Measurements from ENCODE around the gene CELF1. TPM values are rescaled to one million over a fixed set of nuclear protein-coding genes. Genes with fewer than 3 reads are reported as not detected.

The CELF1 gene
- total and polyA plus RNA-seq, 2 of the 4 experiments (the other 2 are of a cell fraction) = 63.3 to 135 TPM

DNA sequence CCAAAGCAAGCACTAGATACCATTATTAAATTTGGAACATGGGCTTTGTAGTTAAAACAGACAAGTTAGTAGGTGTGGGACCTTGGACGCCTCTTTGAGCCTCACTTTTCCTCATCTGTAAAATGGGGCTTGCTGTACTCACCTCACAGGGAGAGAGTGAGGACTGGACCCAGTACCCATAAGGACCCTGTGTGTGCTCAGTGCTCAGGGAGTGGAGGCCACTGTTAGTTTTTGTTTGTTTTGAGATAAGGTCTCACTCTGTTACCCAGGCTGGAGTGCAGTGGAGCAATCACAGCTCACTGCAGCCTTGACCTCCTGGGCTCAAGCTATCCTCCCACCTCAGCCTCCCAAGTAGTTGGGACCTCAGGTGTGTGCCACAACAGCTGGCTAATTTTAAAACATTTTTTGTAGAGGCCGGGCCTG, 112.9 kb downstream of the CELF1 start:
- intact Hi-C loops (cut with micrococcal nuclease) (no loop called here), in situ Hi-C loops (cut with MboI; ENCODE audit: low sequenced_read_pairs) (no loop called here), dilution Hi-C loops (cut with HindIII; ENCODE audit: low sequenced_read_pairs, unreplicated experiment) (no loop called here)
- no peak overlapping the region for H3K9ac ChIP-seq (ENCODE audit: low read depth, low read length)
- no peaks in the 10 kb centered on the region; the same call in 1 of the 2 replicates for H3K9me1 ChIP-seq (ENCODE audit: insufficient read depth, low read length)
- no peak overlapping the region for H2AK5ac ChIP-seq (ENCODE audit: low read depth, low read length)
- H3K4ac ChIP-seq (ENCODE audit: low read depth, low read length) = no peak overlapping the region
- no peaks in the 10 kb centered on the region for H3K27me3 ChIP-seq (ENCODE audit: control insufficient read depth, insufficient read depth, low read length)
- no peak overlapping the region for H3K27ac ChIP-seq (ENCODE audit: insufficient read depth, low read length)
- no peak overlapping the region for H2BK120ac ChIP-seq (ENCODE audit: low read depth, low read length)
- H3K36me3 ChIP-seq (ENCODE audit: control insufficient read depth, insufficient read depth, low read length) = no peaks in the 10 kb centered on the region
- H4K91ac ChIP-seq (ENCODE audit: insufficient read depth, low read depth, low read length) = no peak overlapping the region
- DNase-seq = no peak
- no peak overlapping the region for H2BK20ac ChIP-seq (ENCODE audit: low read depth, low read length)
- no peak overlapping the region for H4K5ac ChIP-seq (ENCODE audit: low read depth, low read length)
- no TSS peak for BruUV-seq (replicated peaks)
- no peak overlapping the region for H3K56ac ChIP-seq (ENCODE audit: extremely low read depth, insufficient read depth, low read length)
- H3K18ac ChIP-seq (ENCODE audit: low read depth, low read length) = no peak overlapping the region
- no peak overlapping the region for H2BK15ac ChIP-seq (ENCODE audit: low read depth, low read length)
- H2BK5ac ChIP-seq (ENCODE audit: low read depth, low read length, poor library complexity, severe bottlenecking) = no peak overlapping the region
- no peak for ATAC-seq (ENCODE audit: low read depth)
- WGBS, 2 experiments (ENCODE audit: extremely low coverage in 2 of 2, insufficient read length in 1 of 2) = 60% methylated on average over 1 of the region's 2 CpGs; no CpG with 5 or more reads in 1 of the 2 experiments
- no peaks in the 10 kb centered on the region for H3K4me1 ChIP-seq (ENCODE audit: control insufficient read depth, insufficient read depth, low read length)
- H2AFZ ChIP-seq (replicated peaks; ENCODE audit: low read length, poor library complexity) = no peak overlapping the region
- no peak overlapping the region for H3K4me2 ChIP-seq (ENCODE audit: low read depth, low read length)
- H3K14ac ChIP-seq (replicated peaks; ENCODE audit: low read depth, low read length) = no peak overlapping the region
- no peaks in the 10 kb centered on the region for H4K20me1 ChIP-seq (ENCODE audit: insufficient read depth, low read length)
- H3K4me3 ChIP-seq (ENCODE audit: insufficient read depth, low read depth, low read length) = no peak overlapping the region
- H3K9me3 ChIP-seq (ENCODE audit: control insufficient read depth, insufficient read depth, low read length) = no peaks in the 10 kb centered on the region
- H3K79me1 ChIP-seq (ENCODE audit: low read depth in 1 of 2, low read length in 2 of 2) = no peaks in the 10 kb centered on the region
- POLR2A ChIA-PET (ENCODE audit: unreplicated experiment) = no interaction called here
- H2AK9ac ChIP-seq (replicated peaks; ENCODE audit: low read depth, low read length, poor library complexity) = no peak overlapping the region
- H3K23ac ChIP-seq (ENCODE audit: low read depth, low read length) = no peak overlapping the region
- CTCF ChIA-PET = no interaction called here
- no peak overlapping the region for H4K8ac ChIP-seq (ENCODE audit: low read depth in 2 of 2, low read length in 2 of 2)
- TF ChIP-seq MAZ (IDR thresholded peaks at IDR 0.05; ENCODE audit: borderline replicate concordance, low read depth, low read length) (no peak), NFE2L2 (IDR thresholded peaks at IDR 0.05; ENCODE audit: low read depth, low read length) (no peak), BHLHE40 (IDR thresholded peaks at IDR 0.05; ENCODE audit: low read depth, low read length) (no peak), CEBPB (IDR thresholded peaks at IDR 0.05; ENCODE audit: low read depth, low read length) (no peak), POLR2A (IDR thresholded peaks at IDR 0.05; ENCODE audit: low read depth, low read length) (no peak), SMC3 (IDR thresholded peaks at IDR 0.05; ENCODE audit: low read depth, low read length) (no peak), USF2 (IDR thresholded peaks at IDR 0.05; ENCODE audit: low read depth, low read length) (no peak), CTCF (conservative IDR thresholded peaks at IDR 0.05; ENCODE audit: low read depth, low read length) (no peak), FOS (IDR thresholded peaks at IDR 0.05; ENCODE audit: low read depth, low read length) (no peak), CHD1 (IDR thresholded peaks at IDR 0.05; ENCODE audit: low read depth, low read length) (no peak), MXI1 (IDR thresholded peaks at IDR 0.05; ENCODE audit: borderline replicate concordance, low read depth, low read length) (no peak), RAD21 (IDR thresholded peaks at IDR 0.05; ENCODE audit: low read length) (no peak), MAFK (IDR thresholded peaks at IDR 0.05; ENCODE audit: low read depth, low read length) (no peak), RFX5 (IDR thresholded peaks at IDR 0.05; ENCODE audit: low read depth, low read length) (no peak), RCOR1 (IDR thresholded peaks at IDR 0.05; ENCODE audit: insufficient replicate concordance, low read length) (no peak)
- TF ChIP-seq, protein P1, sequence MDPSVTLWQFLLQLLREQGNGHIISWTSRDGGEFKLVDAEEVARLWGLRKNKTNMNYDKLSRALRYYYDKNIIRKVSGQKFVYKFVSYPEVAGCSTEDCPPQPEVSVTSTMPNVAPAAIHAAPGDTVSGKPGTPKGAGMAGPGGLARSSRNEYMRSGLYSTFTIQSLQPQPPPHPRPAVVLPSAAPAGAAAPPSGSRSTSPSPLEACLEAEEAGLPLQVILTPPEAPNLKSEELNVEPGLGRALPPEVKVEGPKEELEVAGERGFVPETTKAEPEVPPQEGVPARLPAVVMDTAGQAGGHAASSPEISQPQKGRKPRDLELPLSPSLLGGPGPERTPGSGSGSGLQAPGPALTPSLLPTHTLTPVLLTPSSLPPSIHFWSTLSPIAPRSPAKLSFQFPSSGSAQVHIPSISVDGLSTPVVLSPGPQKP (IDR thresholded peaks at IDR 0.05; ENCODE audit: borderline replicate concordance, low read depth, low read length) = no peak

All from IMR-90 (cell line).